GM12801 (cell line): ENCODE measurements around the gene PRPF6.

Source experiments
- TF ChIP-seq, protein P1 (sequence below): IDR thresholded peaks from one replicate; pipeline ENCODE4 v1.5.1; 2011; ENCODE audit warnings: control low read depth; ENCODE audit not compliant: insufficient read length; ENCODE audit errors: extremely low read depth

The PRPF6 gene

DNA sequence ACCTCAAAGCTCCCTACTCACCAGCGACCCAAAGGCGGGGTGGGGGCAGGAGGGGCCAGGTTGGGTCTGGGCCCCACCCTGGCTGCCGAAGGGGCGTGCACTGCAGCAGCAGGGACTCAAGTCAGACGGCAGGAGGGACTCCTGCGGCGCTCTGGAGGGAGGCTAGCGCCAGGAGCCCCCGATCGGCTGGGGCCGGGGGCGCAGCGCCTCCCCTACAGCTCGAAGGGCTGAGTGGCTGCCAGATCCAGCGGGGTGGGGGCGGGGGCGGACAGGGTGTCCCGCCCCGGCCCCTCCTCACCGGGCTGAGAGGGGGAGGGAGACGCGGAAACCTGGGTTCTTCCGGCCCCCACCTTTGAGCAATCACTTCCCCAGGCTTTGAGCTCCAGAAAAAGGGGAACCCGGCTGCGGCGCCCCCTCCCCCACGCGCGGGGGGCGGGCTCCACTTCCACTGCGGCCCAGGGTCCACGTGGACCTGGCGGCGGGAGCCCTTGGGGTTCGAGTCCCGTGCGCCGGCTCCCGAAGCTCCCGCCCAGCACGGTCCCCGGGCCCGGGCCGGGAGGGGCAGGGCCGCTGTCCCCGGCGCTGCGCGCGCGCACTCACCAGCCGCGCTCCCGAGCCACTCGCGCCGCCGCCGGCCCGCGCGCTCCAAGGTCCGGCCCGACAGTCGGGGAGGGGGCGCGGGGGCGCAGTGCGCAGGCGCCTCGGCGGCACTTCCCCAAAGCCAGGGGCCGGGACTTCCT is 98.5 kb downstream of the PRPF6 start, which contains the start of gene RGS19:
Gene RGS19, minus strand, starts transcription at position 246 of the 740 bp plus-strand sequence. CDS start 2,632 bp downstream, outside the sequence.
- TF ChIP-seq, protein P1, sequence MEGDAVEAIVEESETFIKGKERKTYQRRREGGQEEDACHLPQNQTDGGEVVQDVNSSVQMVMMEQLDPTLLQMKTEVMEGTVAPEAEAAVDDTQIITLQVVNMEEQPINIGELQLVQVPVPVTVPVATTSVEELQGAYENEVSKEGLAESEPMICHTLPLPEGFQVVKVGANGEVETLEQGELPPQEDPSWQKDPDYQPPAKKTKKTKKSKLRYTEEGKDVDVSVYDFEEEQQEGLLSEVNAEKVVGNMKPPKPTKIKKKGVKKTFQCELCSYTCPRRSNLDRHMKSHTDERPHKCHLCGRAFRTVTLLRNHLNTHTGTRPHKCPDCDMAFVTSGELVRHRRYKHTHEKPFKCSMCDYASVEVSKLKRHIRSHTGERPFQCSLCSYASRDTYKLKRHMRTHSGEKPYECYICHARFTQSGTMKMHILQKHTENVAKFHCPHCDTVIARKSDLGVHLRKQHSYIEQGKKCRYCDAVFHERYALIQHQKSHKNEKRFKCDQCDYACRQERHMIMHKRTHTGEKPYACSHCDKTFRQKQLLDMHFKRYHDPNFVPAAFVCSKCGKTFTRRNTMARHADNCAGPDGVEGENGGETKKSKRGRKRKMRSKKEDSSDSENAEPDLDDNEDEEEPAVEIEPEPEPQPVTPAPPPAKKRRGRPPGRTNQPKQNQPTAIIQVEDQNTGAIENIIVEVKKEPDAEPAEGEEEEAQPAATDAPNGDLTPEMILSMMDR: no peak

DNA sequence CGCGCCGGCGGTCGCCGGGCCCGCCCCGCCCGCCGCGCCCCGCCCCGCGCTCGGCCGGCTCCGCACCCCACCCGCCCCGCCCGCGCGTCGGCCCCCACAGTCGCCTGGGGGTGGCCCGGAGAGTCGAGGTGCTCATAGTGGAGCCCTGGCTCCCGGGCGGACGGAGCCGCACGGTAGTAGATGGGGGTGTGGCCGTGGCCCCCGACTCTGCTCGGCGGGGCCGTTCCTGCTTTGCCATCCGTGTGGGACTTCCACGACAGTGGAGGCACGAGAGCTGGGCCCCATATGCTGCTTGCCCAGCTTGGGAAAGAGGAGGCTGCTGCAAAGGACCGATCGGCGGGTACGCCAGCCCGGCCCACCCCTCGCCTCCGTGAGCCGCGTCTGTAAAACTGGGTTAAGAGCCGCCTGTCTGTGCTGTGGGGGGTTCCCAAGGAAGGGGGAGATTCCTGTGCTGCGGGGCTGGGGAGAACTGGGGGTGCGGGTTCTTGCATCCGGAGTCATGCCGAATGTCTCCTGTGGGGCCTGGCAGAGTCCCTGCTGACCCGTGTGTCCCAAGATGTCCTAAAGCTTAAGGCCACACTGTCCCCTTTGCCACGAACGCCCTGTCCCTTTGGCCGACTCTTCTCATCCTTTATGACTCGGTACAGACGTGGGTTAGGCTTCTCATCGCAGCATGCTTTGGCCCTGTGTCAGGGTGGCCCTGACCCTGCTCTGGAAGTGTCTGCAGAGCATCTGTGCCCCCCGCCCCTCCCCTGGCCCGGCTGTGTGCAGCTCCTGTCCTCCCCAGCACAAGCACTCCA is 99.3 kb downstream of the PRPF6 start, which contains the start of gene OPRL1:
Gene OPRL1, plus strand, starts transcription at position 70 of the 800 bp plus-strand sequence. CDS start 12,639 bp downstream, outside the sequence.
- TF ChIP-seq, protein P1: no peak

DNA sequence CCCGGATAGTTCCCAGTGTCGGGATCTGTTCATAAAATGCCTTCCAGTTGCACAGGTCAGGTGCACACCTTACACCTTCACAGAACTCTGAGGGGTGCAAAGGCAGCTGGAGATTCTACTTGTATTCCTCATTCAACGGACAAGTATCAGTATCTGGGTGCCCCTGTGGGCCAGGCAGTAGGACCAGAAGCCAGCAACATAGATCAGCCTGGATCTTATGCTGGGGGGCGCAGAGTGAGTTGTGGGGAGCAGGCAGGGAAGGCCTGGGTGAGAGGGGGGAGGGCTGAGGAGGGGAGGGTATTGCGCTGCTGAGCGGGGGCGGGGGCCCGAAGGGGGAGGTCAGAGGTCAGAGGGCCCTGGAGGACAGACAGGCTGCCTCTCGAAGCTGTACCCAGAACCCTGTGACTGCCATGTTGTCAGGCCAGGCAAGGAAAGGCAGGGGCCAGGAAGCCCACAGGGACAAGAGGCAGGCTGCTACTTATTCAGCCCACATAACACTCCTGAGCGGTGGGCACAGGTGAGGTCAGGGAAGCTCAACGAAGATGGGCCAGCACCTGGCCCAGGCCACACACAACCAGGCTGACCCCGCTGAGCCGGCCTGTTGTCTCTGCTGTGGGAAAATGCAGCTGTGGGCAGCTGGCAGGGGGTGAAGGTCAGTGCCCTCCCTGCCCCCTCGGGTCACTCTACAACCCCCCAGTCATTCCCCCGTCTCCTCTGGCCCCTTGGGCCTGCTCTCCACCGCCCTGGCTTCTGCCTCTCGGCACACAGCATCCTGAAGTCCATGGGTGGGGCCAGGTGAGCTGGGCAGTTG is 100.1 kb downstream of the PRPF6 start:
- TF ChIP-seq, protein P1: no peak

DNA sequence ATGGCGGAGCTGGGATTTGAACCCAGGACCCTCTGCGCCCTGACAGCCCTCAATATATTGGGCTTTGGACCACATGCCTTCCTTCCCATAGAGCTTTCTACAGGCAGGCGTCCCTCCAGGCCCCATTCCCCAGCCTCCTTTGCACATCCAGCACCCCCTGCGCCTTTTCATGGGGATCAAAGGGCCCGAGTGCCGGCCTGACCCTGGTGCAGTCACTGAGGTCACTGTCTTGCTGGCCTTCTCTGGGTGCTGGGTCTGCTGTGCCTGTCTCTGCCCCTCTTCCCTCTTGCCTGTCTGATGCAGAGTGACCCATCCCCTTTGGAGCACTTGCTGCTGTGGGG is 100.7 kb downstream of the PRPF6 start:
- TF ChIP-seq, protein P1: no peak

DNA sequence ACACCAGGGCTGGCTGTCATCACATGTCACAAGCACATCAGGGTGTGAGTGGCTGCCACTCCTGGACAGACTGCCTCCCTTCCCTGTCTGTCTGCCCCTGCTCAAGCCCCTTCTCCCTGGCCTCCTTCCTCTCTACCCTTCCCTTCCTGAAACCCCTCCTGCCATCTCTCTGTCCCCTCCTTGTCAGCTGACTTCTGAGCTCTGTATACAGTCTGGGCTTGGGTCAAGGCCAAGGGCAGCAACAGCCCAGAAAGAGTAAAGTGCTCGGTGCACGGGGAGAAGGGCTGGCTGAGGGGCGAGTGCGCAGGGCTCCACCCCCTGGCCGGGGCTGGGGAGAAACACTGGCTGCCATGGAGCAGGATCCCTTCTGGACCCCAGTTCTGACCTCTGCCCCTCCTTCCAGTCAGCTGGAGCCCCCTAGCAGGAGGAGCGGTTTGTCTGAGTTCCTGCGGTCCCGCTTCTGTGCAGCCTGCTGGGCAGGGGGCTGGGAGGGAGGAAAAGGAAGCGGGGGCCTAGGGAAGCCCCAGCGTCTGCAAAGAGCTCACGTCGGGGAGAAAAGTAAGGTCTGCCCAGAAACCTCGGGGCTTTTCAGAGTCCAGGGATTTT is 101.3 kb downstream of the PRPF6 start:
- TF ChIP-seq, protein P1: no peak
